GM12892 (cell line): ENCODE measurements around the gene KDM7A.

Source experiments
- DNase-seq: peaks from one replicate; pipeline ENCODE4 v3.0.0; 2011; ENCODE audit not compliant: insufficient read length
- FAIRE-seq: peaks from 2 replicates; lab custom pipeline; 2011; peaks lifted over from hg19 to GRCh38; lab: Jason Lieb, UNC
- POLR2A ChIP-seq: IDR thresholded peaks from 2 replicates; pipeline ENCODE4 v1.6.1; 2011; ENCODE audit warnings: low read depth, low read length, control low read depth
- POLR2AphosphoS5 ChIP-seq: IDR thresholded peaks from 2 replicates; pipeline ENCODE4 v1.6.1; 2011; ENCODE audit warnings: low read depth, low read length, control low read depth
- TAF1 ChIP-seq: IDR thresholded peaks from 2 replicates; pipeline ENCODE4 v1.6.1; 2011; ENCODE audit warnings: low read depth, mild to moderate bottlenecking, control low read depth, low read length, borderline replicate concordance

KDM7A gene

GRCh38 chr7:140074780-140075179 is 102.0 kb downstream of the KDM7A start:
- no peak for DNase-seq
- no peak for TF ChIP-seq POLR2A
- no peak for TF ChIP-seq TAF1
- no peak for TF ChIP-seq POLR2AphosphoS5

DNA sequence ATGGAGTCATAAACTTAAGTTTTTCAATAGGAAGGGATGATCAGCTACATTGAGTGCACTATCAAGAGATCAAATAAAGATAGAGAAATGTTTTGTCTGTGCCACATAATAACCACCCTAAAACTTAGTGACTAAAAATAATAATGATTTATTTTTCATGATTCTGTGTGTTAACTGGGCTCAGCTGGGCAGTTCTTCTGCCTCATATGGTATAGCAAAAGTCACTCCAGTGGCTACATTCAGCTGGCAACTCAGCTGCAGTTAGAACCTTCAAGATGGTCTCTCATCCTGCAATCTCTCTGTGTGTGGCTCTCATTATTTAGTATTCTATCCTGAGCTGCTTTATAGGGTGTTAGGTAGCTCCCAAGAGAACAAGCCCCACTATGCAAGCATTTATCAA is 106.2 kb downstream of the KDM7A start:
- TF ChIP-seq POLR2AphosphoS5 (no peak), POLR2A (no peak), TAF1 (no peak)
- no peak for FAIRE-seq
- no peak for DNase-seq

More at GRCh38 chr7:140074780-140075179, 102.0 kb downstream of the KDM7A start:
- no peak for FAIRE-seq

GRCh38 chr7:140069298-140069949 is 107.4 kb downstream of the KDM7A start:
- DNase-seq (no peak), FAIRE-seq (no peak)
- TF ChIP-seq TAF1 (no peak), POLR2A (no peak), POLR2AphosphoS5 (no peak)

DNA sequence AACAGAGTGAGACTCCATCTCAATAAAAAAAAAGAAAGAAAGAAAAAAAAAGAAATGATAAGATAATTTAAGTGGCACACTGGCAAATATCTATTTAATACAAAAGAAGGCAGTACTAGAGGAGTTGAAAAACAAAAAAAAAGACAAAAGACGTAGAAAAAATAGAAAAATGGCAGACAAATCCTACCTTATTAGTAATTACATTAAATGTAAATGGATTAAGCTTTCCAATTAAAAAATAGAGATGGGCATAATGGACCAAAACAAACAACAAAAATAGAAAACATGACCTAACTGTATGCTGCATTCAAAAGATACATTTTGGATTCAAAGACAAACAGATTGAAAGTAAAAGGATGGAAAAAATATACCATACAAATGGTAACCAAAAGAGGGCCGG is 108.8 kb downstream of the KDM7A start:
- TF ChIP-seq TAF1 (no peak), POLR2AphosphoS5 (no peak), POLR2A (no peak)
- FAIRE-seq (no peak), DNase-seq (no peak)

DNA sequence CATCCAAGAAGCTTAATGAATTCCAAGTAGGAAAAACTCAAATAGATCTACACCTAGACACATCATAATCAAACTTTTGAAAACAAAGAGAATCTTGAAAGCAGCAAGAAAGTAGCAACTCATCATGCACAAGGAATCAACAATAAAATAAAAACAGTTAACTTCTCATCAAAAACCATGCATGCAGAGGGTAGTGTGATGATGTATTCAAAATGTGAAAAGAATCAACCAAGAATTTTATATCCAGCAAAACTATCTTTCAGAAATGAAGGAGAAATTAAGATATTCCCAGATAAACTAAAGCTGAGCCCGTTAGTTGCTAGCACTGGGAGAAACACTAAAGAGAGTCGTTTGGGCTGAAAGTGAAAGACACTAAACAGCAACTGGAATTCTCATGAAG is 109.7 kb downstream of the KDM7A start:
- DNase-seq (no peak), FAIRE-seq (no peak)
- TF ChIP-seq POLR2AphosphoS5, result no peak

- DNase-seq (peak; percentile 66), FAIRE-seq (peak; percentile 70)
- no peak for TF ChIP-seq TAF1
- no peak for TF ChIP-seq POLR2AphosphoS5
- TF ChIP-seq POLR2A, result peak; percentile 66; the same call in 1 of the 2 replicates
Measured at GRCh38 chr7:140062528-140063299, 114.1 kb downstream of the KDM7A start, which contains the start of gene PARP12. Gene PARP12 (minus strand): TSS chr7:140062951. CDS start chr7:140062847, 104 bp downstream.

DNA sequence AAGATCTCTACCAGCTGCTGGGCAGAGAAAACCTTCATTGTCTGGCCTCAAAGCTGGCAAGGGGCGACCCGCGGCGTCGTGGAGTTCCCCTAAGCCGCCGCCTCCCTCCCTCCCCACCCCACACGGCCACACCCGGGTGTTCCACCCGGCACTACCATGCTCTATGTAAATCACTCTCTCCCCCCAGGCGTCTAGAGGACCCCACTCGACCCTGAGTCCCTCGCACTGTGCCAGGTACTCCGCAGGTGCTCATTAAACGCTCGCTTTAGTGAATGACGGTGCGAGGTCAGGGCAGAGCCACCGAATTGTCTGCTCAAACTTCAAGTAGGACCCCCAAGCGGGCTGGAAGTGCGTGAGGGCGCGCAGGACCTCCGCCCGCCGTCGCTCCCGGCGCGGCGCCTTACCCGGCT is 114.7 kb downstream of the KDM7A start:
- peak; percentile 42 for FAIRE-seq
- DNase-seq, result peak; percentile 28
- TF ChIP-seq TAF1 (no peak), POLR2A (no peak), POLR2AphosphoS5 (no peak)

GRCh38 chr7:140061607-140061930 is 115.2 kb downstream of the KDM7A start:
- FAIRE-seq (no peak), DNase-seq (no peak)
- no peak for TF ChIP-seq TAF1
- TF ChIP-seq POLR2AphosphoS5, result no peak
- TF ChIP-seq POLR2A, result no peak

GRCh38 chr7:140060788-140061606 is 115.8 kb downstream of the KDM7A start:
- TF ChIP-seq TAF1, result no peak
- TF ChIP-seq POLR2A, result no peak
- TF ChIP-seq POLR2AphosphoS5, result no peak
- DNase-seq (no peak), FAIRE-seq (no peak)

GRCh38 chr7:140060243-140060630 is 116.5 kb downstream of the KDM7A start:
- FAIRE-seq (no peak), DNase-seq (no peak)
- TF ChIP-seq TAF1 (no peak), POLR2AphosphoS5 (no peak), POLR2A (no peak)

- TF ChIP-seq POLR2A, result no peak
- no peak for DNase-seq
- no peak for FAIRE-seq
Measured at GRCh38 chr7:140059273-140060242, 117.2 kb downstream of the KDM7A start.
